Measurements from ENCODE around the gene OGFR. TPM values are rescaled to one million over a fixed set of nuclear protein-coding genes. Genes with fewer than 3 reads are reported as not detected.

The OGFR gene
- total RNA-seq, 1 experiment from 2014 or later, result 84.7 TPM

GRCh38 chr20:62766716-62767115 is 37.9 kb upstream of the OGFR start:
- Histone ChIP-seq H3K27me3 (replicated peaks; ENCODE audit: control insufficient read depth, insufficient read depth, low read length) (no peaks in the 10 kb centered on the region; the same call in none of the 2 replicates), H3K36me3 (ENCODE audit: control insufficient read depth, insufficient read depth, low read length) (no peaks in the 10 kb centered on the region), H3K9me3 (no peaks in the 10 kb centered on the region), H3K4me3 (ENCODE audit: low read depth, low read length) (no peak overlapping the region), H3K4me1 (peaks cover 13% of the 10 kb centered on the region)
- no peak overlapping the region for H3K4me3 Mint-ChIP-seq (ENCODE audit: unreplicated experiment)
- TF ChIP-seq CTCF (IDR thresholded peaks at IDR 0.05; ENCODE audit: insufficient read depth in 1 of 2, low read depth in 1 of 2, low read length in 1 of 2, severe bottlenecking in 1 of 2, unreplicated experiment in 1 of 2), result no peak
- CTCF ChIA-PET, result no interaction called here
- H3K36me3 Mint-ChIP-seq (ENCODE audit: insufficient read depth, unreplicated experiment), result no peaks in the 10 kb centered on the region
- H3K27me3 Mint-ChIP-seq (ENCODE audit: insufficient read depth, unreplicated experiment), result peaks cover 16% of the 10 kb centered on the region
- H3K9me3 Mint-ChIP-seq (ENCODE audit: unreplicated experiment), result no peaks in the 10 kb centered on the region
- DNase-seq, result no peak
- intact Hi-C loops (cut with micrococcal nuclease; ENCODE audit: unreplicated experiment), result no loop called here
- no TSS peak for BruUV-seq (replicated peaks)
- no peaks in the 10 kb centered on the region for H3K4me1 Mint-ChIP-seq (ENCODE audit: low read depth, unreplicated experiment)
- no peak overlapping the region for H3K27ac Mint-ChIP-seq (ENCODE audit: unreplicated experiment)
- POLR2A ChIA-PET, result no interaction called here

- no TSS peak for BruUV-seq (replicated peaks)
- H3K4me3 ChIP-seq (ENCODE audit: low read depth, low read length), result no peak overlapping the region
- Mint-ChIP-seq H3K27me3 (ENCODE audit: insufficient read depth, unreplicated experiment) (peaks cover 18% of the 10 kb centered on the region), H3K4me1 (ENCODE audit: low read depth, unreplicated experiment) (no peaks in the 10 kb centered on the region), H3K4me3 (ENCODE audit: unreplicated experiment) (no peak overlapping the region), H3K27ac (ENCODE audit: unreplicated experiment) (no peak overlapping the region), H3K9me3 (ENCODE audit: unreplicated experiment) (no peaks in the 10 kb centered on the region), H3K36me3 (ENCODE audit: insufficient read depth, unreplicated experiment) (no peaks in the 10 kb centered on the region)
- intact Hi-C loops (cut with micrococcal nuclease; ENCODE audit: unreplicated experiment), result no loop called here
- CTCF ChIA-PET, result interaction anchor here (0.9 to 1.3 kb wide), 3 partner anchors 23 to 40 kb away, joined by 3 to 5 read pairs (median 3); no protein-coding TSS in a partner anchor
- no peaks in the 10 kb centered on the region for H3K9me3 ChIP-seq
- no peaks in the 10 kb centered on the region for H3K36me3 ChIP-seq (ENCODE audit: control insufficient read depth, insufficient read depth, low read length)
- TF ChIP-seq CTCF (IDR thresholded peaks at IDR 0.05; ENCODE audit: insufficient read depth in 1 of 2, low read depth in 1 of 2, low read length in 1 of 2, severe bottlenecking in 1 of 2, unreplicated experiment in 1 of 2), result no peak
- H3K27me3 ChIP-seq (replicated peaks; ENCODE audit: control insufficient read depth, insufficient read depth, low read length), result peaks cover 2% of the 10 kb centered on the region
- POLR2A ChIA-PET, result no interaction called here
- DNase-seq, result no peak
- H3K4me1 ChIP-seq, result peaks cover 13% of the 10 kb centered on the region
These were observed 36.4 kb upstream of the OGFR start for GRCh38 chr20:62768234-62768546.

GRCh38 chr20:62768551-62769287 is 35.9 kb upstream of the OGFR start:
- no peaks in the 10 kb centered on the region for H3K9me3 ChIP-seq
- intact Hi-C loops (cut with micrococcal nuclease; ENCODE audit: unreplicated experiment), result no loop called here
- H3K4me3 Mint-ChIP-seq (ENCODE audit: unreplicated experiment), result no peak overlapping the region
- no peak overlapping the region for H3K4me3 ChIP-seq (ENCODE audit: low read depth, low read length)
- H3K9me3 Mint-ChIP-seq (ENCODE audit: unreplicated experiment), result no peaks in the 10 kb centered on the region
- H3K36me3 ChIP-seq (ENCODE audit: control insufficient read depth, insufficient read depth, low read length), result no peaks in the 10 kb centered on the region
- CTCF ChIA-PET, result interaction anchor here (0.9 to 1.3 kb wide), 3 partner anchors 23 to 40 kb away, joined by 3 to 5 read pairs (median 3); no protein-coding TSS in a partner anchor
- DNase-seq, result no peak
- POLR2A ChIA-PET, result no interaction called here
- no peaks in the 10 kb centered on the region for H3K4me1 Mint-ChIP-seq (ENCODE audit: low read depth, unreplicated experiment)
- TF ChIP-seq CTCF (IDR thresholded peaks at IDR 0.05; ENCODE audit: insufficient read depth in 1 of 2, low read depth in 1 of 2, low read length in 1 of 2, severe bottlenecking in 1 of 2, unreplicated experiment in 1 of 2), result no peak
- H3K4me1 ChIP-seq, result peaks cover 13% of the 10 kb centered on the region
- peaks cover 2% of the 10 kb centered on the region for H3K27me3 ChIP-seq (replicated peaks; ENCODE audit: control insufficient read depth, insufficient read depth, low read length)
- BruUV-seq (replicated peaks), result no TSS peak
- no peaks in the 10 kb centered on the region for H3K36me3 Mint-ChIP-seq (ENCODE audit: insufficient read depth, unreplicated experiment)
- H3K27me3 Mint-ChIP-seq (ENCODE audit: insufficient read depth, unreplicated experiment), result peaks cover 18% of the 10 kb centered on the region
- no peak overlapping the region for H3K27ac Mint-ChIP-seq (ENCODE audit: unreplicated experiment)

Data from Caco-2 (cell line).